Lung (tissue), 12 donors: ENCODE measurements around the gene BRAT1. TPM values are rescaled to one million over a fixed set of nuclear protein-coding genes. Genes with fewer than 3 reads are reported as not detected.
A peak's percentile ranks its signal among the peaks of the same experiment; 100 is the strongest.
"Not testable (repeated sequence)": the region's sequence is repeated elsewhere in the genome, so short reads cannot be mapped to it uniquely, and the experiment has no call there.

Experiments
- ATAC-seq: fragments of 200-7000 bp; cut with Tn5 transposase; one replicate; pipeline ENCODE4 v1.9.1; 2020; ENCODE audit warnings: moderate number of reproducible peaks; ENCODE audit not compliant: insufficient read depth, low FRiP score
- DNase-seq, 3 donors: peaks; one replicate each; pipeline ENCODE4 v3.0.0-alpha.2; 2013 to 2017
- H3K27ac ChIP-seq, 2 donors: one replicate each; pipeline ENCODE4 v1.5.1; 2013; ENCODE audit warnings: mild to moderate bottlenecking in 2 of 2, moderate library complexity in 2 of 2, control low read depth in 1 of 2, inconsistent platforms in 1 of 2, low read depth in 1 of 2, low read length in 1 of 2
- H3K27me3 ChIP-seq, 3 donors: one replicate each; pipeline ENCODE4 v1.5.1; 2013; ENCODE audit warnings: low read length in 2 of 3; ENCODE audit not compliant: control insufficient read depth in 3 of 3, insufficient read depth in 3 of 3
- H3K36me3 ChIP-seq, 4 donors: one replicate each; pipeline ENCODE4 v1.5.1; 2013; ENCODE audit warnings: low read length in 4 of 4, mild to moderate bottlenecking in 1 of 4, moderate library complexity in 1 of 4; ENCODE audit not compliant: control insufficient read depth in 4 of 4, insufficient read depth in 4 of 4
- H3K4me1 ChIP-seq, 5 donors: one replicate each; pipeline ENCODE4 v1.5.1; 2013; ENCODE audit warnings: low read length in 5 of 5, mild to moderate bottlenecking in 2 of 5, moderate library complexity in 1 of 5; ENCODE audit not compliant: control insufficient read depth in 5 of 5, insufficient read depth in 5 of 5
- H3K4me3 ChIP-seq: one replicate; pipeline ENCODE4 v1.5.1; 2013; ENCODE audit warnings: mild to moderate bottlenecking, control low read depth, moderate library complexity
- H3K9ac ChIP-seq, 2 donors: one replicate each; pipeline ENCODE4 v1.5.1; 2013; ENCODE audit warnings: low read length in 2 of 2, control low read depth in 1 of 2; ENCODE audit not compliant: insufficient read depth in 1 of 2
- H3K9me3 ChIP-seq, 4 donors: one replicate each; pipeline ENCODE4 v1.5.1; 2013; ENCODE audit warnings: low read length in 3 of 4, mild to moderate bottlenecking in 1 of 4, moderate library complexity in 1 of 4; ENCODE audit not compliant: control insufficient read depth in 4 of 4, insufficient read depth in 3 of 4
- CTCF ChIP-seq: IDR thresholded peaks from 2 replicates; pipeline ENCODE4 v1.5.1; 2012; ENCODE audit warnings: mild to moderate bottlenecking; ENCODE audit errors: control extremely low read depth, extremely low read depth
- WGBS, 2 donors: extraction: QIAGEN DNeasy Blood & Tissue Kit; methylation state at CpG; one replicate each; pipeline ENCODE4 v1.1.7; 2013; 5-methylcytosine and 5-hydroxymethylcytosine counted together
- polyA plus RNA-seq, 2 donors: library from polyadenylated mRNA; stranded (reverse); fragments of 200-250 nt; gene quantifications; one replicate each; pipeline ENCODE4 v1.2.1, GENCODE V29; 2013
- total RNA-seq, 2 donors: library from RNA; depleted of rRNA in 1 of 2; stranded (reverse); fragments of >200 nt in 1 of 2; gene quantifications; one replicate each; pipeline ENCODE4 v1.2.1, GENCODE V29; 2014 to 2021
- donor health status: control.
- donor health status: control.
- donor health status: Bipolar disorder and iron deficiency.
- donor health status: healthy.
- donor health status: DM: yes; HTN: yes; CAD: no.

BRAT1 gene
- total and polyA plus RNA-seq, 4 donors: 23.2 to 30.4 (median 29.1) TPM

GRCh38 chr7:2540133-2540532, 15.2 kb downstream of the BRAT1 start:
- H3K9me3 ChIP-seq: peaks cover 0 to 2% (median 0%) of the 10 kb centered on the region in 4 donors
- no peak overlapping the region for H3K4me3 ChIP-seq
- WGBS, 2 donors: 93 to 95% methylated on average over 7 of the region's 7 CpGs
- no peaks in the 10 kb centered on the region for H3K27me3 ChIP-seq
- DNase-seq (no peak), ATAC-seq (no peak)
- no peak overlapping the region for H3K27ac ChIP-seq
- H3K9ac ChIP-seq: no peak overlapping the region
- no peaks in the 10 kb centered on the region for H3K4me1 ChIP-seq
- TF ChIP-seq CTCF: no peak
- H3K36me3 ChIP-seq: peaks cover 3 to 62% (median 19%) of the 10 kb centered on the region in 4 donors

- H3K27ac ChIP-seq: no peak overlapping the region
- H3K4me3 ChIP-seq: no peak overlapping the region
- DNase-seq (peak in 1 of 3 donors; percentile 11), ATAC-seq (no peak)
- H3K9ac ChIP-seq: no peak overlapping the region
- H3K27me3 ChIP-seq: no peaks in the 10 kb centered on the region
- no peaks in the 10 kb centered on the region for H3K4me1 ChIP-seq
- peaks cover 0 to 2% (median 0%) of the 10 kb centered on the region in 4 donors for H3K9me3 ChIP-seq
- no peak for TF ChIP-seq CTCF
- peaks cover 3 to 57% (median 16%) of the 10 kb centered on the region in 4 donors for H3K36me3 ChIP-seq
- 95% methylated on average over 30 to 32 of the region's 32 CpGs for WGBS, 2 donors
Measured at GRCh38 chr7:2539031-2539911, 16.1 kb downstream of the BRAT1 start.

DNA sequence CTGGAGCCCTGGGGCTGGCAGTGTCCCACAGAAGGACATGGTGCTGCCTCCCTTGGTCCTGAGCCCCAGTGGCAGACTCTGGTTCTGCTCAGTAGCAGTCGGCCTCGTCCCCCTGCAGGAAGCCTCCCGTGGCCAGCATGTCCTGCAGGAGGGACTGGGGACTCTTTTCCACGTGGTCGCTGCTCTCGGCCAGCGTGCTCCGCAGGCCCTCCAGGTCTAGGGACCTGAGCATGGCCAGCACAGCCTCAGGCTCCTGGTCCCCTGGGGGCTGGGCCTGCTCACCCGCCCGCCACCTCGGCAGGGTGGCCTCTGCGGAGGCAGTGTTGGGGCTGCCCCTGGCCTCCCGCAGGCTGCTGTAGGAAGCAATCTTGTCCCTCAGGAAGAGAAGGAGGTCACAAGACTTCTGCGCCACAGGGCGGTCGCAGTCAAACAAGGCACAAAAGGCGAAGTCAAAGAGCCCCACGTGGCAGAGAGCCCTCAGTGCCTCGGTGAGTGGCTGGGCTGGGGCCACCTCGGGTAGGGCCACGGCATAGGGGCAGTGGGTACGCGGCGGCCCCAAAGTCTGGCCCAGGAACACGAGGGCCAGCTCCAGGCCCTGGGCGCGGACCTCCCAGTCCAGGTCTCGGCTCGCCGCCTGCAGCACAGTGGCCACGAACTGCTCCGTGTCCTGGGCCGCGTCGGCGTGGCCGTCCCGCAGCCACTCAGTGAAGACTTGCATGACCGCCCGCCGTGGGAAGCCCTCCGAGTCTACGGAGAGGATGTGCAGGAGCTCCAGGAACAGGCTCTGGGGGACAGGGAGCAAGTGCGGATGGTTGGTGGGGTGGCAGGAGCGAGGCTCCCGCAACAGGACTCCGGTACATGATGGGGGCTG, 17.1 kb downstream of the BRAT1 start:
- no peak for ATAC-seq
- peaks cover 3 to 50% (median 16%) of the 10 kb centered on the region in 4 donors for H3K36me3 ChIP-seq

GRCh38 chr7:2535872-2536627, 19.3 kb downstream of the BRAT1 start:
- not testable (repeated sequence) for H3K9ac ChIP-seq, H3K27ac ChIP-seq, H3K4me1 ChIP-seq, ATAC-seq, H3K9me3 ChIP-seq, H3K4me3 ChIP-seq, H3K27me3 ChIP-seq, DNase-seq
- peaks cover 3 to 30% (median 13%) of the 10 kb centered on the region in 4 donors for H3K36me3 ChIP-seq
- WGBS, 2 donors: 64 to 90% methylated on average over 11 to 19 of the region's 19 CpGs

More for the DNA sequence above, 17.1 kb downstream of the BRAT1 start:
- no peak overlapping the region for H3K4me3 ChIP-seq
- peak in 1 of 3 donors; percentile 12 for DNase-seq
- H3K4me1 ChIP-seq: no peaks in the 10 kb centered on the region
- peaks cover 0 to 2% (median 0%) of the 10 kb centered on the region in 4 donors for H3K9me3 ChIP-seq
- no peak overlapping the region for H3K27ac ChIP-seq
- no peaks in the 10 kb centered on the region for H3K27me3 ChIP-seq
- WGBS, 2 donors: 91 to 93% methylated on average over 44 to 47 of the region's 47 CpGs
- H3K9ac ChIP-seq: no peak overlapping the region
- TF ChIP-seq CTCF: no peak

GRCh38 chr7:2534214-2534613, 21.1 kb downstream of the BRAT1 start:
- WGBS, 2 donors: 97% methylated on average over 28 of the region's 34 CpGs; no CpG with 5 or more reads in 1 of the 2 donors
- Histone ChIP-seq H3K4me1 (peaks cover 0 to 20% (median 5%) of the 10 kb centered on the region in 5 donors), H3K36me3 (peaks cover 3 to 18% (median 9%) of the 10 kb centered on the region in 4 donors)
- H3K27me3 ChIP-seq, H3K9me3 ChIP-seq, H3K9ac ChIP-seq, H3K27ac ChIP-seq, H3K4me3 ChIP-seq, DNase-seq, ATAC-seq: not testable (repeated sequence)
